GM19240 (cell line): ENCODE results near the gene GRID1.
A peak's percentile ranks its signal among the peaks of the same experiment; 100 is the strongest.
"Not testable (repeated sequence)": the region's sequence is repeated elsewhere in the genome, so short reads cannot be mapped to it uniquely, and the experiment has no call there.

ENCODE experiments used
- DNase-seq: peaks from one replicate; pipeline ENCODE4 v3.0.0; 2011; ENCODE audit warnings: low spot score; ENCODE audit not compliant: insufficient read length

Gene GRID1

GRCh38 chr10:86391986-86392722, 25.6 kb upstream of the GRID1 start:
- no peak for DNase-seq

GRCh38 chr10:86391236-86391840, 24.7 kb upstream of the GRID1 start:
- no peak for DNase-seq

- DNase-seq, result no peak
These were observed 23.9 kb upstream of the GRID1 start for GRCh38 chr10:86390337-86391120.

GRCh38 chr10:86389441-86390193, 23.0 kb upstream of the GRID1 start:
- no peak for DNase-seq

GRCh38 chr10:86389109-86389440, 22.5 kb upstream of the GRID1 start:
- DNase-seq, result not testable (repeated sequence)

- DNase-seq, result no peak
These were observed 21.6 kb upstream of the GRID1 start for GRCh38 chr10:86388119-86388704.

GRCh38 chr10:86387178-86387794, 20.7 kb upstream of the GRID1 start:
- DNase-seq, result no peak

- DNase-seq, result no peak
These were observed 19.2 kb upstream of the GRID1 start for GRCh38 chr10:86385806-86386205.

GRCh38 chr10:86377797-86378146, 11.2 kb upstream of the GRID1 start:
- DNase-seq, result no peak

GRCh38 chr10:86376852-86377796, 10.5 kb upstream of the GRID1 start:
- peak; percentile 80 for DNase-seq

- DNase-seq, result no peak
These were observed 9.8 kb upstream of the GRID1 start for GRCh38 chr10:86376403-86376802.

- DNase-seq, result no peak
These were observed 8.6 kb upstream of the GRID1 start for GRCh38 chr10:86375204-86375603.

GRCh38 chr10:86374664-86375063, 8.1 kb upstream of the GRID1 start:
- no peak for DNase-seq

GRCh38 chr10:86373828-86374227, 7.2 kb upstream of the GRID1 start:
- DNase-seq, result no peak

GRCh38 chr10:86373251-86373650, 6.7 kb upstream of the GRID1 start:
- no peak for DNase-seq

- DNase-seq, result no peak
These were observed 6.2 kb upstream of the GRID1 start for GRCh38 chr10:86372784-86373239.

- DNase-seq, result no peak
These were observed 5.7 kb upstream of the GRID1 start for GRCh38 chr10:86372119-86372783.

GRCh38 chr10:86371691-86372090, 5.1 kb upstream of the GRID1 start:
- DNase-seq, result no peak

GRCh38 chr10:86371116-86371515, 4.5 kb upstream of the GRID1 start:
- DNase-seq, result no peak
